H1 (cell line): ENCODE data around the gene SBF1. TPM values are rescaled to one million over a fixed set of nuclear protein-coding genes. Genes with fewer than 3 reads are reported as not detected.

Experiments
- CTCF ChIA-PET: fragments of 300-600 bp; sonication (Branson Sonifier 250); formaldehyde crosslinking; loops from one replicate; lab custom pipeline; 2021; ENCODE audit not compliant: partially characterized antibody; lab: Charles Lee
- POLR2A ChIA-PET: fragments of 300-600 bp; sonication (Branson Sonifier 250); formaldehyde crosslinking; loops from one replicate; lab custom pipeline; 2021; ENCODE audit warnings: inconsistent platforms; ENCODE audit not compliant: partially characterized antibody; lab: Charles Lee
- DNase-seq, 2 experiments: peaks; one replicate each; pipeline versions ENCODE4 v3.0.0 to v3.0.0-alpha.2; 2010 to 2022; ENCODE audit warnings: low spot score in 2 of 2, low read depth in 1 of 2, mixed read lengths in 1 of 2
- FAIRE-seq: peaks from 2 replicates; lab custom pipeline; 2011; peaks lifted over from hg19 to GRCh38; lab: Jason Lieb, UNC
- H2AFZ ChIP-seq: 2 replicates; pipeline ENCODE4 v1.8.1; 2012; ENCODE audit warnings: low read length, inconsistent platforms
- H2AK5ac ChIP-seq: 2 replicates; pipeline ENCODE4 v1.6.1; 2013; ENCODE audit warnings: low read depth, low read length
- H2BK120ac ChIP-seq: replicated peaks from 2 replicates; pipeline ENCODE3; 2013; ENCODE audit warnings: low read depth, low read length, inconsistent platforms
- H2BK12ac ChIP-seq: 2 replicates; pipeline ENCODE4 v1.6.1; 2013; ENCODE audit warnings: low read depth, low read length
- H2BK15ac ChIP-seq: 2 replicates; pipeline ENCODE4 v1.6.1; 2013; ENCODE audit warnings: low read length
- H2BK20ac ChIP-seq: 2 replicates; pipeline ENCODE4 v1.6.1; 2013; ENCODE audit warnings: low read length
- H2BK5ac ChIP-seq: 2 replicates; pipeline ENCODE4 v1.6.1; 2013; ENCODE audit warnings: low read depth, low read length
- H3K14ac ChIP-seq: 2 replicates; pipeline ENCODE4 v1.6.1; 2013; ENCODE audit warnings: inconsistent platforms; ENCODE audit not compliant: insufficient read length
- H3K18ac ChIP-seq: 2 replicates; pipeline ENCODE4 v1.6.1; 2013; ENCODE audit warnings: low read length; ENCODE audit errors: extremely low read depth
- H3K23ac ChIP-seq: 2 replicates; pipeline ENCODE4 v1.6.1; 2013; ENCODE audit warnings: inconsistent platforms; ENCODE audit not compliant: insufficient read length
- H3K23me2 ChIP-seq: 2 replicates; pipeline ENCODE4 v1.6.1; 2013; ENCODE audit warnings: low read depth, low read length
- H3K27ac ChIP-seq: 2 replicates; pipeline ENCODE4 v1.6.1; 2011; ENCODE audit warnings: low read depth, low read length, inconsistent platforms
- H3K27me3 ChIP-seq, 4 experiments: replicated peaks in 1 of 4; 1 replicate in 1 of 4; 2 replicates in 3 of 4; pipeline versions ENCODE4 v1.6.1 to v1.8.1; 2011 to 2013; ENCODE audit warnings: low read length in 3 of 4, mild to moderate bottlenecking in 3 of 4, inconsistent platforms in 2 of 4, mixed read lengths in 2 of 4, moderate library complexity in 1 of 4; ENCODE audit not compliant: control insufficient read depth in 3 of 4, insufficient read depth in 3 of 4; ENCODE audit errors: extremely low read depth in 1 of 4
- H3K36me3 ChIP-seq, 4 experiments: 2 replicates each; pipeline versions ENCODE4 v1.6.1 to v1.8.1; 2011 to 2013; ENCODE audit warnings: mild to moderate bottlenecking in 4 of 4, low read length in 3 of 4, moderate library complexity in 2 of 4, control low read depth in 1 of 4, inconsistent platforms in 1 of 4; ENCODE audit not compliant: insufficient read depth in 4 of 4, control insufficient read depth in 2 of 4
- H3K4ac ChIP-seq: replicated peaks from 2 replicates; pipeline ENCODE3; 2013; ENCODE audit warnings: low read length, low read depth, mixed read lengths, inconsistent platforms; ENCODE audit not compliant: insufficient read length
- H3K4me1 ChIP-seq, 4 experiments: replicated peaks in 1 of 4; 1 replicate in 1 of 4; 2 replicates in 3 of 4; pipeline versions ENCODE4 v1.6.1 to v1.8.1; 2011 to 2013; ENCODE audit warnings: low read length in 3 of 4, inconsistent platforms in 2 of 4, mixed read lengths in 1 of 4; ENCODE audit not compliant: insufficient read depth in 4 of 4, control insufficient read depth in 3 of 4
- H3K4me2 ChIP-seq, 2 experiments: 2 replicates each; pipeline versions ENCODE4 v1.6.1 to v1.8.1; 2011 to 2013; ENCODE audit warnings: low read depth in 2 of 2, low read length in 2 of 2, control low read depth in 1 of 2, inconsistent platforms in 1 of 2, mild to moderate bottlenecking in 1 of 2; ENCODE audit not compliant: insufficient read depth in 1 of 2
- H3K4me3 ChIP-seq, 4 experiments: fragments of 200-600, 300-600 bp in 1 of 4; sonication (generic), shearing (Covaris generic), sonication (Bioruptor Twin) in 1 of 4; 2 replicates each; pipeline versions ENCODE4 v1.5.1 to v1.8.1; 2011 to 2016; ENCODE audit warnings: low read length in 4 of 4, low read depth in 3 of 4, control low read depth in 2 of 4, inconsistent platforms in 2 of 4, mild to moderate bottlenecking in 2 of 4, mixed read lengths in 1 of 4, moderate library complexity in 1 of 4; ENCODE audit not compliant: insufficient read depth in 2 of 4; ENCODE audit errors: extremely low read depth in 1 of 4
- H3K56ac ChIP-seq: replicated peaks from 2 replicates; pipeline ENCODE3; 2013; ENCODE audit warnings: low read depth, mild to moderate bottlenecking, mixed read lengths, low read length, inconsistent platforms; ENCODE audit not compliant: insufficient read length
- H3K79me1 ChIP-seq: 2 replicates; pipeline ENCODE4 v1.6.1; 2013; ENCODE audit warnings: low read depth, low read length, control low read depth
- H3K79me2 ChIP-seq, 2 experiments: 2 replicates each; pipeline versions ENCODE4 v1.6.1 to v1.8.1; 2012 to 2013; ENCODE audit warnings: low read length in 2 of 2, mild to moderate bottlenecking in 2 of 2, inconsistent platforms in 1 of 2; ENCODE audit not compliant: insufficient read depth in 2 of 2, control insufficient read depth in 1 of 2
- H3K9ac ChIP-seq, 4 experiments: replicated peaks in 1 of 4; 1 replicate in 1 of 4; 2 replicates in 3 of 4; pipeline versions ENCODE4 v1.6.1 to v1.8.1; 2011 to 2013; ENCODE audit warnings: low read depth in 3 of 4, low read length in 3 of 4, control low read depth in 2 of 4, mild to moderate bottlenecking in 2 of 4, moderate library complexity in 2 of 4, inconsistent platforms in 1 of 4; ENCODE audit errors: extremely low read depth in 1 of 4
- H3K9me3 ChIP-seq, 2 experiments: 2 replicates each; pipeline versions ENCODE4 v1.6.1 to v1.8.1; 2012 to 2013; ENCODE audit warnings: mild to moderate bottlenecking in 2 of 2, moderate library complexity in 2 of 2, control low read depth in 1 of 2, inconsistent platforms in 1 of 2, low read depth in 1 of 2, low read length in 1 of 2, mixed read lengths in 1 of 2; ENCODE audit not compliant: insufficient read depth in 2 of 2
- H4K20me1 ChIP-seq, 2 experiments: replicated peaks in 1 of 2; 2 replicates each; pipeline versions ENCODE3 to v1.8.1; 2011 to 2013; ENCODE audit warnings: inconsistent platforms in 2 of 2, low read length in 2 of 2, mild to moderate bottlenecking in 1 of 2; ENCODE audit not compliant: insufficient read depth in 2 of 2, control insufficient read depth in 1 of 2
- H4K5ac ChIP-seq: 2 replicates; pipeline ENCODE4 v1.6.1; 2013; ENCODE audit warnings: low read length, low read depth, mixed read lengths, inconsistent platforms; ENCODE audit not compliant: insufficient read length
- H4K8ac ChIP-seq: 2 replicates; pipeline ENCODE4 v1.8.0; 2013; ENCODE audit warnings: mild to moderate bottlenecking, moderate library complexity, low read length, inconsistent platforms; ENCODE audit not compliant: insufficient read depth; ENCODE audit errors: extremely low read depth
- H4K91ac ChIP-seq: replicated peaks from 2 replicates; pipeline ENCODE3; 2013; ENCODE audit warnings: low read length, mixed read lengths, inconsistent platforms; ENCODE audit not compliant: insufficient read length
- CBX8 ChIP-seq: fragments of 300-800, 300-1000 bp; sonication (generic); IDR thresholded peaks from 2 replicates; pipeline ENCODE4 v1.7.1; 2016; ENCODE audit warnings: low read depth, low read length, borderline replicate concordance
- KDM4A ChIP-seq: IDR thresholded peaks from one replicate; pipeline ENCODE4 v1.7.1; 2012; ENCODE audit warnings: low read depth, mild to moderate bottlenecking, moderate library complexity, low read length, inconsistent platforms; ENCODE audit not compliant: severe bottlenecking
- WGBS, 2 experiments: shearing (Covaris generic) in 1 of 2; methylation state at CpG; one replicate each; pipeline versions ENCODE4 v1.1.6 to v1.1.7; 2013 to 2015; ENCODE audit warnings: low lambda C conversion rate in 2 of 2, mixed read lengths in 2 of 2, inconsistent platforms in 1 of 2, low coverage in 1 of 2, missing lambda C conversion rate in 1 of 2; ENCODE audit not compliant: insufficient replicate concordance in 2 of 2, insufficient coverage in 1 of 2, insufficient read length in 1 of 2; ENCODE audit errors: extremely low coverage in 1 of 2, missing lambda C conversion rate in 1 of 2; 5-methylcytosine and 5-hydroxymethylcytosine counted together
- polyA plus RNA-seq, 7 experiments: library from polyadenylated mRNA; depleted of rRNA in 3 of 7; stranded (reverse) in 5 of 7; unstranded in 2 of 7; fragments of >200 nt in 5 of 7; fragments of 200-250 nt in 2 of 7; gene quantifications; 1 replicate in 5 of 7; 2 replicates in 1 of 7; 4 replicates in 1 of 7; pipeline versions ENCODE4 v1.2.1 to v1.2.3, GENCODE V29; 2011 to 2013; ENCODE audit warnings: missing spikeins in 2 of 7, mixed read lengths in 2 of 7
- total RNA-seq: library from RNA; stranded (reverse); fragmentation: NEBNext Ultra II Directional; extraction: Animal tissue kit (Norgen Biotek cat#: 25700); gene quantifications from 2 replicates; pipeline ENCODE4 v1.2.1, GENCODE V29; 2021

SBF1 gene
- total and polyA plus RNA-seq, 2 of the 8 experiments (the other 6 are each of a cell fraction or from before 2014, with no cell fraction given), result 29.1 to 71.5 TPM

DNA sequence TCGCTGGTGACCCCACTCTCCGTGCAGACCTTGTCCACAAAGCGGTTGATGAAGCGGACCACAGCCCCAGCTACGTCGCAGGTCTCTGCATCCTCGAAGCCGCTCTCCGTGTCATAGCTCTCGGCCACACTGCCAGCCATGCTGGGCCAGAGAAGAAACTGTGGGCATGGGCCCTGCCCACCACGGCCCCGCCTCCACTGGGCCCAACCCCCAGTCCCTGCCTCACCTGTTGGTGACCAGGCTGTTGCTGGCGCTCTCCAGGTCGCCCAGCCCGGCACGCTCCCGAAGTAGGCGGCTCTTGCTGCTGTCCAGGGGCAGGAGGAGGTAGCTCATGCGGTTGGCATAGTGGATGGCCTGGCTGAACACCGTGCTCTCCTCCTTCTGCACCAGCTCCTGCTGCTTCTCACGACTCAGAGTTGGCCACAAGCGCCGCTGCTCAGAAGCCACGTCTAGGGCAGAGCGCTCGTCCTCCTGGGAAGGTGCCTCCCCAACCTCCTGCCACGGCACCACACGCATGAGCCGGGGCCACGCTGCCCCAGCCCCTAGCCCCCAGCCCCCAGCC lies 12.8 kb downstream of the SBF1 start:
- TF ChIP-seq CBX8, result no peak
- TF ChIP-seq KDM4A, result no peak
- Histone ChIP-seq H3K27me3 (no peaks in the 10 kb centered on the region; a peak in 1 of 7 replicates), H2BK20ac (no peak overlapping the region), H2BK120ac (no peak overlapping the region), H4K5ac (no peak overlapping the region), H3K4ac (no peak overlapping the region), H3K27ac (no peak overlapping the region), H3K36me3 (peaks cover 26 to 83% (median 51%) of the 10 kb centered on the region in 4 experiments), H2BK5ac (no peak overlapping the region), H3K9me3 (no peaks in the 10 kb centered on the region), H3K9ac (no peak overlapping the region), H3K56ac (no peak overlapping the region), H3K18ac (no peak overlapping the region), H3K4me1 (no peaks in the 10 kb centered on the region), H4K20me1 (peaks cover 9 to 26% of the 10 kb centered on the region in 2 experiments), H3K4me2 (no peak overlapping the region), H3K79me1 (no peaks in the 10 kb centered on the region), H3K14ac (no peak overlapping the region), H2AFZ (no peak overlapping the region), H3K23ac (no peak overlapping the region), H3K23me2 (no peaks in the 10 kb centered on the region; the same call in 1 of the 2 replicates), H2BK15ac (no peak overlapping the region), H2BK12ac (no peak overlapping the region), H4K91ac (no peak overlapping the region), H3K4me3 (no peak overlapping the region), H4K8ac (no peak overlapping the region), H3K79me2 (no peaks in the 10 kb centered on the region), H2AK5ac (no peak overlapping the region)
- DNase-seq, result no peak
- FAIRE-seq, result no peak
- ChIA-PET CTCF (interaction anchor here (0.7 to 1.2 kb wide), 5 partner anchors 11 to 159 kb away, joined by 3 to 4 read pairs (median 3); no protein-coding TSS in a partner anchor), POLR2A (interaction anchor here (1.2 kb wide), 1 partner anchor 12 kb away, joined by 3 read pairs; no protein-coding TSS in a partner anchor)
- WGBS, 2 experiments, result 96% methylated on average over 16 of the region's 30 CpGs; no CpG with 5 or more reads in 1 of the 2 experiments
